HuH-7 (cell line): ENCODE data around the gene CEMIP.

Source experiments
- DNase-seq: peaks from one replicate; pipeline ENCODE4 v3.0.0; 2011; ENCODE audit warnings: low spot score

Gene CEMIP

GRCh38 chr15:80890341-80891005, 111.3 kb downstream of the CEMIP start:
- no peak for DNase-seq

- no peak for DNase-seq
Measured at GRCh38 chr15:80891006-80891405, 111.8 kb downstream of the CEMIP start.

- DNase-seq, result no peak
Measured at GRCh38 chr15:80892414-80892813, 113.2 kb downstream of the CEMIP start.

- DNase-seq, result no peak
Measured at GRCh38 chr15:80893777-80894176, 114.6 kb downstream of the CEMIP start.

GRCh38 chr15:80895091-80895490, 115.9 kb downstream of the CEMIP start:
- no peak for DNase-seq

- no peak for DNase-seq
Measured at GRCh38 chr15:80895965-80896364, 116.8 kb downstream of the CEMIP start.

- no peak for DNase-seq
Measured at GRCh38 chr15:80898040-80898439, 118.9 kb downstream of the CEMIP start.

GRCh38 chr15:80902298-80902801, 123.2 kb downstream of the CEMIP start:
- no peak for DNase-seq

- no peak for DNase-seq
Measured at GRCh38 chr15:80904998-80905397, 125.8 kb downstream of the CEMIP start.

GRCh38 chr15:80906159-80906766, 127.1 kb downstream of the CEMIP start:
- DNase-seq, result peak; percentile 20

GRCh38 chr15:80911821-80912220, 132.7 kb downstream of the CEMIP start:
- no peak for DNase-seq

GRCh38 chr15:80912673-80913072, 133.5 kb downstream of the CEMIP start:
- DNase-seq, result no peak

- no peak for DNase-seq
Measured at GRCh38 chr15:80913541-80913940, 134.4 kb downstream of the CEMIP start.

GRCh38 chr15:80915472-80915871, 136.3 kb downstream of the CEMIP start:
- DNase-seq, result no peak

GRCh38 chr15:80916056-80916455, 136.9 kb downstream of the CEMIP start:
- DNase-seq, result no peak

- no peak for DNase-seq
Measured at GRCh38 chr15:80918196-80918783, 139.1 kb downstream of the CEMIP start.

- no peak for DNase-seq
Measured at GRCh38 chr15:80920271-80920699, 141.1 kb downstream of the CEMIP start.

GRCh38 chr15:80921736-80922410, 142.7 kb downstream of the CEMIP start:
- DNase-seq, result no peak

GRCh38 chr15:80923668-80924067, 144.5 kb downstream of the CEMIP start:
- no peak for DNase-seq

- no peak for DNase-seq
Measured at GRCh38 chr15:80924278-80924677, 145.1 kb downstream of the CEMIP start.

GRCh38 chr15:80925597-80926059, 146.5 kb downstream of the CEMIP start:
- DNase-seq, result no peak

GRCh38 chr15:80926126-80926525, 147.0 kb downstream of the CEMIP start:
- no peak for DNase-seq

- no peak for DNase-seq
Measured at GRCh38 chr15:80929225-80929624, 150.1 kb downstream of the CEMIP start.
